K562 (cell line): ENCODE measurements around the gene TIGD7. TPM values are rescaled to one million over a fixed set of nuclear protein-coding genes. Genes with fewer than 3 reads are reported as not detected.

Experiments used
- BRF1 ChIP-seq: IDR thresholded peaks from 3 replicates; pipeline ENCODE4 v1.6.1; 2011; ENCODE audit warnings: borderline replicate concordance, mild to moderate bottlenecking; ENCODE audit not compliant: insufficient read length; ENCODE audit errors: extremely low read depth
- EWSR1 ChIP-seq: fragments of 450-650 bp; IDR thresholded peaks from 2 replicates; pipeline ENCODE4 v1.6.1; 2018; ENCODE audit warnings: borderline replicate concordance, mild to moderate bottlenecking, low read depth, moderate library complexity; ENCODE audit not compliant: partially characterized antibody
- GTF2E2 ChIP-seq: fragments of 200-800 bp; sonication (Bioruptor generic); IDR thresholded peaks from 2 replicates; pipeline ENCODE4 v1.6.1; 2016; ENCODE audit warnings: missing genetic modification characterization, missing compliant biosample characterization
- PYGO2 ChIP-seq: fragments of 450-650 bp; IDR thresholded peaks from 2 replicates; pipeline ENCODE4 v1.6.1; 2016; ENCODE audit warnings: mild to moderate bottlenecking, missing genetic modification characterization, moderate library complexity, missing compliant biosample characterization
- RAD51 ChIP-seq: fragments of 450-650 bp; IDR thresholded peaks from 2 replicates; pipeline ENCODE4 v1.7.1; 2016; ENCODE audit warnings: low read depth, mild to moderate bottlenecking, borderline replicate concordance
- RB1 ChIP-seq: fragments of 450-650 bp; IDR thresholded peaks from 2 replicates; pipeline ENCODE4 v1.6.1; 2017; ENCODE audit warnings: low read depth, mild to moderate bottlenecking
- SRSF1 ChIP-seq: fragments of 200-400 bp; formaldehyde crosslinking; IDR thresholded peaks from 2 replicates; pipeline ENCODE4 v1.6.1; 2017; ENCODE audit warnings: mild to moderate bottlenecking, low read depth, low read length, moderate library complexity
- TEAD4 ChIP-seq, 2 experiments: sonication (generic) in 1 of 2; formaldehyde crosslinking in 1 of 2; IDR thresholded peaks; 2 replicates each; pipeline versions ENCODE4 v1.6.1 to v1.8.0; 2012 to 2022; ENCODE audit warnings: borderline replicate concordance in 1 of 2, inconsistent platforms in 1 of 2, low read length in 1 of 2, mild to moderate bottlenecking in 1 of 2, missing genetic modification reagents in 1 of 2
- ZNF239 ChIP-seq: fragments of 250-450 bp; sonication (Bioruptor Pico); IDR thresholded peaks from 2 replicates; pipeline ENCODE4 v1.4.0; 2020; ENCODE audit warnings: mild to moderate bottlenecking
- ZNF695 ChIP-seq: fragments of 450-650 bp; formaldehyde crosslinking; IDR thresholded peaks from 2 replicates; pipeline ENCODE4 v1.4.0; 2020; ENCODE audit warnings: mild to moderate bottlenecking, moderate library complexity
- polyA plus RNA-seq, 8 experiments: library from polyadenylated mRNA; depleted of rRNA in 4 of 8; stranded (reverse) in 5 of 8; unstranded in 3 of 8; fragments of >200 nt; fragmentation: Nextera tagmentation in 2 of 8; fragmentation: Illumina TruSeq in 1 of 8; extraction: Ambion mirVana in 2 of 8; extraction: Trizol in 1 of 8; gene quantifications; 2 replicates each; pipeline versions ENCODE4 v1.2.1 to v1.2.3, GENCODE V29; 2011 to 2014; ENCODE audit warnings: inconsistent platforms in 1 of 8, missing spikeins in 1 of 8
- total RNA-seq, 7 experiments: library from RNA; depleted of rRNA in 6 of 7; stranded (reverse); fragments of >200 nt in 6 of 7; fragmentation: Illumina TruSeq in 2 of 7; extraction: Trizol in 2 of 7; gene quantifications; 2 replicates each; pipeline versions ENCODE4 v1.2.1 to v1.2.3, GENCODE V29; 2011 to 2021; ENCODE audit warnings: low replicate concordance in 1 of 7
- TF ChIP-seq, protein P1 (sequence below): sonication (generic); formaldehyde crosslinking; IDR thresholded peaks from 2 replicates; pipeline ENCODE4 v1.8.0; 2023; ENCODE audit warnings: missing genetic modification reagents, mild to moderate bottlenecking, borderline replicate concordance
- TF ChIP-seq, protein P2 (sequence below): sonication (generic); formaldehyde crosslinking; IDR thresholded peaks from 2 replicates; pipeline ENCODE4 v1.8.0; 2022; ENCODE audit warnings: missing genetic modification reagents, mild to moderate bottlenecking, borderline replicate concordance
- TF ChIP-seq, protein P3 (sequence below): fragments of 450-650 bp; IDR thresholded peaks from 2 replicates; pipeline ENCODE4 v1.6.1; 2017; ENCODE audit warnings: antibody characterized with exemption
- TF ChIP-seq, protein P4 (sequence below): fragments of 450-650 bp; IDR thresholded peaks from 2 replicates; pipeline ENCODE4 v1.6.1; 2016; ENCODE audit warnings: missing biosample characterization, missing genetic modification characterization
- TF ChIP-seq, protein P5 (sequence below): sonication (generic); formaldehyde crosslinking; IDR thresholded peaks from 2 replicates; pipeline ENCODE4 v1.8.0; 2022; ENCODE audit warnings: mild to moderate bottlenecking, missing genetic modification reagents

The TIGD7 gene
- total and polyA plus RNA-seq, 9 of the 15 experiments (the other 6 are each of a cell fraction or from before 2014, with no cell fraction given), result 0.84 to 10.7 (median 6.7) TPM

DNA sequence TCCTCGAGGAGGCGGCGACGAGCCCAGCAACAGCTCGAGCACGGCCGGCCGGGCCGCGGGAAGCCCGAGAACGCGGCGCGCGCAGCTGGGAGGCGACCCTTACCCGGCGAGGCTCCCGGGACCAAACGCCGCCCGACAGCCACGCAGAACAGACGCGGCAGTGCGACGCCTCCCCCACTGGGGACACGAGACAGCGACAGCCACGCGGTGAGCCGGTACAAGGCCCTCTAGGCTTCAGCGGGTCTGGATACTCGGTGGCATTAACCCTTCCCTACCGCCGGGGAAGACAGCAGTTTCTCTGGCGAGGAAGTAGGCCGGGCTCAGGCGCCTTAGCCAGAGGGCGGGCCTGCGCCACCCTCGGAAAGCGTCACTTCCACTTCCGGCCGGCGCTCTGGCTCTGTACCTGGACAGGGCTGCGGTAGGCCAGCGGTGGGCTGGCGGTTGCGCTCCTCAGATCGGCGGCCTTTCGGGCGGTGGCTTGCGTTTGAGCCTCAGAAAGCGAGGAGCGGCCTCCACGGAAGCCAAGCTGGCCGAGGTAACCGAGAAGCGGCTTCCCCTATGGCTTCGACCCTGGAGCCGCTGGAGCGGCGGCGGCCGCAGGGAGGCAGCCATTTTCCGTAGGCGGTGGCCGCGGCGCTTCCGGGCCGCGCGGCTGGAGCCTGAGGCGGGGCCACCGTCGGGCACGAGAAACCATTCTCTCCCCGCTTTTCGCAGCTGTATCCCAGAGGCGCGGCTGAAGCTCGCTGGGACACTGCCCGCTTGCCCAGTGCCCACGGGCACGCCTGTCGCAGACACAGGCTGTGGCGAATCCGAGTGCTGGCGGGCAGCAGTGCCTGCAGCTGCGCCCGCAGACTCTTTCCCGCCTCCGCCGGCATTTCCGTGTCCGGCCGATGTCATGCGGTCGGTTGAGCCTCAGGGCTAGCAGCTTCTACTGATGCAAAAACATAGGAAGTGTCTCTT is at the start of gene TIGD7, which contains the start of gene ZNF75A (continued):
- TF ChIP-seq, protein P1, sequence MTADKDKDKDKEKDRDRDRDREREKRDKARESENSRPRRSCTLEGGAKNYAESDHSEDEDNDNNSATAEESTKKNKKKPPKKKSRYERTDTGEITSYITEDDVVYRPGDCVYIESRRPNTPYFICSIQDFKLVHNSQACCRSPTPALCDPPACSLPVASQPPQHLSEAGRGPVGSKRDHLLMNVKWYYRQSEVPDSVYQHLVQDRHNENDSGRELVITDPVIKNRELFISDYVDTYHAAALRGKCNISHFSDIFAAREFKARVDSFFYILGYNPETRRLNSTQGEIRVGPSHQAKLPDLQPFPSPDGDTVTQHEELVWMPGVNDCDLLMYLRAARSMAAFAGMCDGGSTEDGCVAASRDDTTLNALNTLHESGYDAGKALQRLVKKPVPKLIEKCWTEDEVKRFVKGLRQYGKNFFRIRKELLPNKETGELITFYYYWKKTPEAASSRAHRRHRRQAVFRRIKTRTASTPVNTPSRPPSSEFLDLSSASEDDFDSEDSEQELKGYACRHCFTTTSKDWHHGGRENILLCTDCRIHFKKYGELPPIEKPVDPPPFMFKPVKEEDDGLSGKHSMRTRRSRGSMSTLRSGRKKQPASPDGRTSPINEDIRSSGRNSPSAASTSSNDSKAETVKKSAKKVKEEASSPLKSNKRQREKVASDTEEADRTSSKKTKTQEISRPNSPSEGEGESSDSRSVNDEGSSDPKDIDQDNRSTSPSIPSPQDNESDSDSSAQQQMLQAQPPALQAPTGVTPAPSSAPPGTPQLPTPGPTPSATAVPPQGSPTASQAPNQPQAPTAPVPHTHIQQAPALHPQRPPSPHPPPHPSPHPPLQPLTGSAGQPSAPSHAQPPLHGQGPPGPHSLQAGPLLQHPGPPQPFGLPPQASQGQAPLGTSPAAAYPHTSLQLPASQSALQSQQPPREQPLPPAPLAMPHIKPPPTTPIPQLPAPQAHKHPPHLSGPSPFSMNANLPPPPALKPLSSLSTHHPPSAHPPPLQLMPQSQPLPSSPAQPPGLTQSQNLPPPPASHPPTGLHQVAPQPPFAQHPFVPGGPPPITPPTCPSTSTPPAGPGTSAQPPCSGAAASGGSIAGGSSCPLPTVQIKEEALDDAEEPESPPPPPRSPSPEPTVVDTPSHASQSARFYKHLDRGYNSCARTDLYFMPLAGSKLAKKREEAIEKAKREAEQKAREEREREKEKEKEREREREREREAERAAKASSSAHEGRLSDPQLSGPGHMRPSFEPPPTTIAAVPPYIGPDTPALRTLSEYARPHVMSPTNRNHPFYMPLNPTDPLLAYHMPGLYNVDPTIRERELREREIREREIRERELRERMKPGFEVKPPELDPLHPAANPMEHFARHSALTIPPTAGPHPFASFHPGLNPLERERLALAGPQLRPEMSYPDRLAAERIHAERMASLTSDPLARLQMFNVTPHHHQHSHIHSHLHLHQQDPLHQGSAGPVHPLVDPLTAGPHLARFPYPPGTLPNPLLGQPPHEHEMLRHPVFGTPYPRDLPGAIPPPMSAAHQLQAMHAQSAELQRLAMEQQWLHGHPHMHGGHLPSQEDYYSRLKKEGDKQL, result 0 out of 2 replicates have a peak, but pooled peaks have one; percentile 90
- TF ChIP-seq GTF2E2 (tag), result peak; percentile 78
- 0 out of 2 replicates have a peak, but pooled peaks have one; percentile 75 for TF ChIP-seq SRSF1
- TF ChIP-seq PYGO2 (tag), result no peak
- TF ChIP-seq RB1, result 0 out of 2 replicates have a peak, but pooled peaks have one; percentile 16
- TF ChIP-seq RAD51, result no peak
- TF ChIP-seq TEAD4 (IDR thresholded peaks at IDR 0.05; ENCODE audit: low read length), result peak; percentile 14; the same call in 1 of the 2 replicates
- TF ChIP-seq TEAD4 (CRISPR knock-in tag; IDR thresholded peaks at IDR 0.05; ENCODE audit: borderline replicate concordance), result no peak
- no peak for TF ChIP-seq BRF1
- TF ChIP-seq, protein P2, sequence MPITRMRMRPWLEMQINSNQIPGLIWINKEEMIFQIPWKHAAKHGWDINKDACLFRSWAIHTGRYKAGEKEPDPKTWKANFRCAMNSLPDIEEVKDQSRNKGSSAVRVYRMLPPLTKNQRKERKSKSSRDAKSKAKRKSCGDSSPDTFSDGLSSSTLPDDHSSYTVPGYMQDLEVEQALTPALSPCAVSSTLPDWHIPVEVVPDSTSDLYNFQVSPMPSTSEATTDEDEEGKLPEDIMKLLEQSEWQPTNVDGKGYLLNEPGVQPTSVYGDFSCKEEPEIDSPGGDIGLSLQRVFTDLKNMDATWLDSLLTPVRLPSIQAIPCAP (CRISPR knock-in tag), result no peak; the same call in 1 of the 2 replicates
- TF ChIP-seq, protein P3, sequence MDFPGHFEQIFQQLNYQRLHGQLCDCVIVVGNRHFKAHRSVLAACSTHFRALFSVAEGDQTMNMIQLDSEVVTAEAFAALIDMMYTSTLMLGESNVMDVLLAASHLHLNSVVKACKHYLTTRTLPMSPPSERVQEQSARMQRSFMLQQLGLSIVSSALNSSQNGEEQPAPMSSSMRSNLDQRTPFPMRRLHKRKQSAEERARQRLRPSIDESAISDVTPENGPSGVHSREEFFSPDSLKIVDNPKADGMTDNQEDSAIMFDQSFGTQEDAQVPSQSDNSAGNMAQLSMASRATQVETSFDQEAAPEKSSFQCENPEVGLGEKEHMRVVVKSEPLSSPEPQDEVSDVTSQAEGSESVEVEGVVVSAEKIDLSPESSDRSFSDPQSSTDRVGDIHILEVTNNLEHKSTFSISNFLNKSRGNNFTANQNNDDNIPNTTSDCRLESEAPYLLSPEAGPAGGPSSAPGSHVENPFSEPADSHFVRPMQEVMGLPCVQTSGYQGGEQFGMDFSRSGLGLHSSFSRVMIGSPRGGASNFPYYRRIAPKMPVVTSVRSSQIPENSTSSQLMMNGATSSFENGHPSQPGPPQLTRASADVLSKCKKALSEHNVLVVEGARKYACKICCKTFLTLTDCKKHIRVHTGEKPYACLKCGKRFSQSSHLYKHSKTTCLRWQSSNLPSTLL, result no peak
- TF ChIP-seq EWSR1, result no peak
- no peak for TF ChIP-seq ZNF239
- TF ChIP-seq ZNF695 (CRISPR knock-in tag), result no peak
- TF ChIP-seq, protein P4, sequence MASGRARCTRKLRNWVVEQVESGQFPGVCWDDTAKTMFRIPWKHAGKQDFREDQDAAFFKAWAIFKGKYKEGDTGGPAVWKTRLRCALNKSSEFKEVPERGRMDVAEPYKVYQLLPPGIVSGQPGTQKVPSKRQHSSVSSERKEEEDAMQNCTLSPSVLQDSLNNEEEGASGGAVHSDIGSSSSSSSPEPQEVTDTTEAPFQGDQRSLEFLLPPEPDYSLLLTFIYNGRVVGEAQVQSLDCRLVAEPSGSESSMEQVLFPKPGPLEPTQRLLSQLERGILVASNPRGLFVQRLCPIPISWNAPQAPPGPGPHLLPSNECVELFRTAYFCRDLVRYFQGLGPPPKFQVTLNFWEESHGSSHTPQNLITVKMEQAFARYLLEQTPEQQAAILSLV (tag), result no peak
- TF ChIP-seq, protein P5, sequence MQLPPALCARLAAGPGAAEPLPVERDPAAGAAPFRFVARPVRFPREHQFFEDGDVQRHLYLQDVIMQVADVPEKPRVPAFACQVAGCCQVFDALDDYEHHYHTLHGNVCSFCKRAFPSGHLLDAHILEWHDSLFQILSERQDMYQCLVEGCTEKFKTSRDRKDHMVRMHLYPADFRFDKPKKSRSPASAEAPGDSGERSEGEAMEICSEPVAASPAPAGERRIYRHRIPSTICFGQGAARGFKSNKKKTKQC (CRISPR knock-in tag), result peak; percentile 96
